ENCODE measurements around the gene NDST1.

NDST1 gene

DNA sequence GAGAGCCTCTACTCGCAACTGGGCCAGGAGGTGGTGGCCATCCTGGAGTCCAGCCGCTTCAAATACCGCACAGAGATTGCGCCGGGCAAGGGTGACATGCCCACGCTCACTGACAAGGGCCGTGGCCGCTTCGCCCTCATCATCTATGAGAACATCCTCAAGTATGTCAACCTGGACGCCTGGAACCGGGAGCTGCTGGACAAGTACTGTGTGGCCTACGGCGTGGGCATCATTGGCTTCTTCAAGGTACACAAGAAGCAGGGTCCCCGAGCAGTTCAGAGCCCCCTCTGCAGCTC is 13.5 kb downstream of the NDST1 start:
- Histone ChIP-seq H3K27me3 (ENCODE audit: low read length) (no peaks in the 10 kb centered on the region), H3K79me2 (ENCODE audit: insufficient read depth, low read length) (no peaks in the 10 kb centered on the region), H3K36me3 (ENCODE audit: low read length) (no peaks in the 10 kb centered on the region), H3K9me3 (ENCODE audit: insufficient read depth, low read length) (no peaks in the 10 kb centered on the region), H3F3A (ENCODE audit: insufficient read depth) (no peaks in the 10 kb centered on the region), H4K20me1 (ENCODE audit: low read depth, low read length) (no peaks in the 10 kb centered on the region), H3K27ac (ENCODE audit: low read depth, low read length) (no peak overlapping the region), H3K4me2 (ENCODE audit: low read depth, low read length, poor library complexity, severe bottlenecking) (no peak overlapping the region), H3K9ac (ENCODE audit: low read length) (no peak overlapping the region), H3K4me3 (ENCODE audit: insufficient read depth, low read length, poor library complexity, severe bottlenecking) (no peak overlapping the region), H2AFZ (ENCODE audit: low read depth, low read length, severe bottlenecking) (no peak overlapping the region), H3K9me2 (replicated peaks; ENCODE audit: insufficient read depth, low read length) (no peaks in the 10 kb centered on the region)
- TF ChIP-seq, protein P1, sequence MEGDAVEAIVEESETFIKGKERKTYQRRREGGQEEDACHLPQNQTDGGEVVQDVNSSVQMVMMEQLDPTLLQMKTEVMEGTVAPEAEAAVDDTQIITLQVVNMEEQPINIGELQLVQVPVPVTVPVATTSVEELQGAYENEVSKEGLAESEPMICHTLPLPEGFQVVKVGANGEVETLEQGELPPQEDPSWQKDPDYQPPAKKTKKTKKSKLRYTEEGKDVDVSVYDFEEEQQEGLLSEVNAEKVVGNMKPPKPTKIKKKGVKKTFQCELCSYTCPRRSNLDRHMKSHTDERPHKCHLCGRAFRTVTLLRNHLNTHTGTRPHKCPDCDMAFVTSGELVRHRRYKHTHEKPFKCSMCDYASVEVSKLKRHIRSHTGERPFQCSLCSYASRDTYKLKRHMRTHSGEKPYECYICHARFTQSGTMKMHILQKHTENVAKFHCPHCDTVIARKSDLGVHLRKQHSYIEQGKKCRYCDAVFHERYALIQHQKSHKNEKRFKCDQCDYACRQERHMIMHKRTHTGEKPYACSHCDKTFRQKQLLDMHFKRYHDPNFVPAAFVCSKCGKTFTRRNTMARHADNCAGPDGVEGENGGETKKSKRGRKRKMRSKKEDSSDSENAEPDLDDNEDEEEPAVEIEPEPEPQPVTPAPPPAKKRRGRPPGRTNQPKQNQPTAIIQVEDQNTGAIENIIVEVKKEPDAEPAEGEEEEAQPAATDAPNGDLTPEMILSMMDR (IDR thresholded peaks at IDR 0.05; ENCODE audit: insufficient read depth, low read length, poor library complexity, severe bottlenecking): no peak
- TF ChIP-seq EZH2phosphoT487 (conservative IDR thresholded peaks at IDR 0.05; ENCODE audit: low read length): no peak

DNA sequence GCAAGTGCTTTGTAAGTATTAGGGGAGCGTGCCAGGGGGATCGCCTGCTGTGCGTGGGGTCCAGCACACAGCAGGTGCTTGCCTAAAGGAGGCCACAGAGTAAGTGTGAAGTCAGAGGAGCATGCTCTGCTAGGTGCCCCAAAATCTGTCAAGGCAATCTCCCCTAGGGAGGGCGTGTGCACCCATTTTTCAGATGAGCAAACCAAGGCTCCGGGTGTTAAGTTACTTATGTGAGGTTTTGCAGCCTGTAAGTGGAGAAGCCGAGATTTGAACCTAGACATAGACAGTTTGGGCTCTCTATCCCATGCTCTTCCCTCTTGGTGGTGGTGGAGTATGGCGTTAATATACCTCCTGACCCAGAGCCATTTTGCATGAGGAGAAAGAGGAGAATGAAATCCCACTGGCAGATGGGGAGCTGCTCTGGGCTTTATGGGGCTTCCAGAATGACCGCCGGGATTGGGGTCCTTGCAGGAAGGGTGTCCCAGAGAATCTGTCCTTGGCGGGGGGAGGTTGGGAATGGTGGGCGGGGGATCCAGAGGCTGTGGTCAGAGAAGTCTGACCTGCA is 14.1 kb downstream of the NDST1 start:
- Histone ChIP-seq H3K9ac (ENCODE audit: low read length) (no peak overlapping the region), H4K20me1 (ENCODE audit: low read depth, low read length) (no peaks in the 10 kb centered on the region)

DNA sequence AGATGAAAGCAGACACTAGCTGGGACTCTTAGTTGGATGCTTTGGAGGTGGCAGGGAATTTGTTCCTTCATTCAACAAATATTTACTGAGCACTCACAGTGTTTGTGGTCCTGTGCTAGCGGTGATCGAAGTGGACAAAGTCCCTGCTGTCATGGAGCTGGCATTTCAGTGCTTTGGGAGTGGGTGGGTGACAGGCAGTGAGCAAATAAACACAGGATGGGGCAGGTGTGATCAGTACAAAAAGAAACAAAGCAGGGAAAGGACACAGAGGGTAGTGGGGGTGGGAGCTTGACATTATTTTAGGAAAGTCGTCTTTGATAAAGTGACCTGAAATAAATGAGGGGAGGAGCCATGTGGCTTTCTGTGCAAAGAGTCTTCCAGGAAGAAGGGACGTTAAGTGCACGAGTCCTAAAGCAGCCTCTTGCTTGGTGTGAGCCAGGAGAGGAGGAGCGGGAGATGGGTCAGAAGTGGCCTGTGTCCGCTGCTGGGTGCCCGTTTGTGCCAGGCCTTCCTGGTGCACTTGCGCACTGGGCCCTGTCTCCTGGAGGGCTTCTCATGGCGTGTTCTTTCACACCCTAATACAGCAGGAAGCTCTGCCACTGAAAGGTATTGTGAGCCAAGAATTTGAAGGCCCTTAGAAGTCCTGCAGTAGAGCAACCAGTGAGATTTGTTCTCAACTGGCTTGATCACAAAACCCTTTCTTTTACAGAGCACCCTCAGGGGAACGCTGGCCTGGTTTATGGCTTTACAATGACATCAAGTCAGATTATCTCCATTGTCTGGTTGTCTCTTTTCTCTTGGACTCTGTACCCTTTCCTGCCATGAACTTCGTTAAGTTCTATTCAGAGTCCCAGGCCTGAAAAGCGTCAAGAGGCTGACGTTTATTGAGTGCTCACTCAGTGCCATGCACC is 14.8 kb downstream of the NDST1 start:
- Histone ChIP-seq H3K36me3 (ENCODE audit: low read length) (no peaks in the 10 kb centered on the region), H3K4me2 (ENCODE audit: low read depth, low read length, poor library complexity, severe bottlenecking) (no peak overlapping the region), H3F3A (ENCODE audit: insufficient read depth) (no peaks in the 10 kb centered on the region), H3K79me2 (ENCODE audit: insufficient read depth, low read length) (no peaks in the 10 kb centered on the region), H3K27ac (ENCODE audit: low read depth, low read length) (no peak overlapping the region), H3K9me3 (ENCODE audit: insufficient read depth, low read length) (no peaks in the 10 kb centered on the region), H3K9me2 (replicated peaks; ENCODE audit: insufficient read depth, low read length) (no peaks in the 10 kb centered on the region), H3K9ac (ENCODE audit: low read length) (no peak overlapping the region), H4K20me1 (ENCODE audit: low read depth, low read length) (no peaks in the 10 kb centered on the region), H3K4me3 (ENCODE audit: insufficient read depth, low read length, poor library complexity, severe bottlenecking) (no peak overlapping the region), H2AFZ (ENCODE audit: low read depth, low read length, severe bottlenecking) (no peak overlapping the region), H3K27me3 (ENCODE audit: low read length) (no peaks in the 10 kb centered on the region)
- TF ChIP-seq, protein P1 (IDR thresholded peaks at IDR 0.05; ENCODE audit: insufficient read depth, low read length, poor library complexity, severe bottlenecking): no peak
- no peak for TF ChIP-seq EZH2phosphoT487 (conservative IDR thresholded peaks at IDR 0.05; ENCODE audit: low read length)

More for the DNA sequence above, 14.1 kb downstream of the NDST1 start:
- H3K9me2 ChIP-seq (replicated peaks; ENCODE audit: insufficient read depth, low read length): no peaks in the 10 kb centered on the region
- no peaks in the 10 kb centered on the region for H3K79me2 ChIP-seq (ENCODE audit: insufficient read depth, low read length)
- no peak overlapping the region for H3K27ac ChIP-seq (ENCODE audit: low read depth, low read length)
- no peaks in the 10 kb centered on the region for H3F3A ChIP-seq (ENCODE audit: insufficient read depth)
- H3K4me2 ChIP-seq (ENCODE audit: low read depth, low read length, poor library complexity, severe bottlenecking): no peak overlapping the region
- H3K9me3 ChIP-seq (ENCODE audit: insufficient read depth, low read length): no peaks in the 10 kb centered on the region
- no peak overlapping the region for H2AFZ ChIP-seq (ENCODE audit: low read depth, low read length, severe bottlenecking)
- H3K36me3 ChIP-seq (ENCODE audit: low read length): no peaks in the 10 kb centered on the region
- TF ChIP-seq, protein P1 (IDR thresholded peaks at IDR 0.05; ENCODE audit: insufficient read depth, low read length, poor library complexity, severe bottlenecking): no peak
- TF ChIP-seq EZH2phosphoT487 (conservative IDR thresholded peaks at IDR 0.05; ENCODE audit: low read length): no peak
- H3K27me3 ChIP-seq (ENCODE audit: low read length): no peaks in the 10 kb centered on the region
- no peak overlapping the region for H3K4me3 ChIP-seq (ENCODE audit: insufficient read depth, low read length, poor library complexity, severe bottlenecking)
